HL-60 (cell line): ENCODE data around the gene GTF2H4.
"Not testable (repeated sequence)": the region's sequence is repeated elsewhere in the genome, so short reads cannot be mapped to it uniquely, and the experiment has no call there.

Source experiments
- DNase-seq, 2 experiments: peaks; one replicate each; pipeline ENCODE4 v3.0.0-alpha.2; 2010 to 2020; ENCODE audit warnings: low read depth in 1 of 2, low spot score in 1 of 2
- H3K27ac ChIP-seq: fragments of 250-450 bp; sonication (Bioruptor Pico); replicated peaks from 2 replicates; pipeline ENCODE4 v1.5.1; 2020; ENCODE audit warnings: mild to moderate bottlenecking, moderate library complexity
- H3K27me3 ChIP-seq: fragments of 250-450 bp; sonication (Bioruptor Pico); 2 replicates; pipeline ENCODE4 v1.5.1; 2021; ENCODE audit warnings: mild to moderate bottlenecking, moderate library complexity; ENCODE audit not compliant: insufficient read depth, poor library complexity, severe bottlenecking
- H3K4me3 ChIP-seq: replicated peaks from 2 replicates; pipeline ENCODE4 v1.5.1; 2011; ENCODE audit warnings: mild to moderate bottlenecking, control low read depth, low read length; ENCODE audit not compliant: insufficient read depth
- CTCF ChIP-seq: IDR thresholded peaks from one replicate; pipeline ENCODE4 v1.5.1; 2011; ENCODE audit warnings: low read length, control low read depth, inconsistent platforms; ENCODE audit not compliant: insufficient read depth
- GABPA ChIP-seq: IDR thresholded peaks from 2 replicates; pipeline ENCODE4 v1.6.1; 2012; ENCODE audit warnings: low read depth
- POLR2AphosphoS5 ChIP-seq: IDR thresholded peaks from 2 replicates; pipeline ENCODE4 v1.6.1; 2012; ENCODE audit warnings: low read depth
- REST ChIP-seq: IDR thresholded peaks from 2 replicates; pipeline ENCODE4 v1.6.1; 2012; ENCODE audit warnings: low read depth; ENCODE audit not compliant: insufficient replicate concordance
- SPI1 ChIP-seq: IDR thresholded peaks from 2 replicates; pipeline ENCODE4 v1.6.1; 2012; ENCODE audit warnings: low read depth, mild to moderate bottlenecking, borderline replicate concordance

GTF2H4 gene

DNA sequence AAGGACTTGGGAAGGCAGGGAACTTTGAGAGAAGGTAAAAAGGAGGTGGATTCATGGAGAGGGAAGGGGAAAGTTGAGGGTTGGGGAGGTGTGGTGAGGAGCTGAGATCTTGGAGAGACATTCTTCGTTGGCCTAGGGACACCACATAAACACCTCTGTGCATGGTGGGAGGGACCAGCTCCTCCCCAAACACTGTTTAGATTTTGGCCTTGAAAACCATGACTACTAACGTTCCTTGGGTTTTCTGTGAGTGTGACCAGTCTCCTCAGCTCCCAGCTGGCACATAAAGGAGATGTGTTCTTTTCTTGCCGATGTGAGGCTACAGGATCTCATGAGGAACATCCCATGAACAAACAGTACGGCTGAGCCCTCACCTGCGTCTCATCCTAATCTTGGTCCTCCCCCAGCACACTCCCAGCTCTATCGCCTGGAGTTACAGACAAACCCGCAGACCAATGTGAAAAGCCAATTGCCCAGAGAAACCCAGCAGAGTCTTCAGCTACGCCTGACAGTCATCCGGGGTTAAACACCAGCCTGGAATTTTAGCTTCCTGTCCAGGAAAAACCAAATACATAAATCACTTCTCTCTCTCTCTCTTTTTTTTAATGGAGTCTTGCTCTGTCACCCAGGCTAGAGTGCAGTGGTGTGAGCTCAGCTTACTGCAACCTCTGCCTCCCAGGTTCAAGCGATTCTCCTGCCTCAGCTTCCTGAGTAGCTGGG lies 45.7 kb upstream of the GTF2H4 start:
- TF ChIP-seq GABPA (no peak), REST (no peak), POLR2AphosphoS5 (no peak), SPI1 (no peak), CTCF (no peak)
- no peak overlapping the region for H3K4me3 ChIP-seq
- H3K27me3 ChIP-seq: no peaks in the 10 kb centered on the region
- H3K27ac ChIP-seq: no peak overlapping the region
- no peak for DNase-seq

- Histone ChIP-seq H3K27me3 (no peaks in the 10 kb centered on the region), H3K27ac (no peak overlapping the region), H3K4me3 (no peak overlapping the region)
- DNase-seq: no peak
- TF ChIP-seq POLR2AphosphoS5 (no peak), CTCF (no peak), REST (no peak), GABPA (no peak), SPI1 (no peak)
Measured at GRCh38 chr6:30864325-30864724, 43.7 kb upstream of the GTF2H4 start.

DNA sequence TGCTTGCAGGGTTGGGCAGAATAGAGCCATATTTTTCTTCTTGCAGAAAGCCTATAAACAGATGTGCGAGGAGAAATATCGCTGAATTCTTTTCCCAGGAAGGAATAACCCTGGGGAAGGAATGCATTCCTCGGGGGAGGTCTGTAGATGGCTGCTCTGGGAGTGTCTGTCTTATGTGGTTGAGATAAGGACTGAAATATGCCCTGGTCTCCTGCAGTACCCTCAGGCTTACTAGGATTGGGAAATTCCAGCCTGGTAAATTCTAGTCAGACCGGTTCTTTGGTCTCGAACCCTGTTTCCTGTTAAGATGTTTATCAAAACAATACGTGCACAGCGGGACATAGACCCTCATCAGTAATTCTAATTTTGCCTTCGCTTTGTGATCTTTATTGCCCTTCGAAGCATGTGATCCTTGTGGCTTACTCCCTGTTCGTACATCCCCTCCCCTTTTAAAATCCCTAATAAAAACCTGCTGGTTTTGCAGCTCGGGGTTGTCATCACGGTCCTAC lies 38.7 kb upstream of the GTF2H4 start:
- H3K27ac ChIP-seq, H3K4me3 ChIP-seq, DNase-seq, H3K27me3 ChIP-seq: not testable (repeated sequence)

DNA sequence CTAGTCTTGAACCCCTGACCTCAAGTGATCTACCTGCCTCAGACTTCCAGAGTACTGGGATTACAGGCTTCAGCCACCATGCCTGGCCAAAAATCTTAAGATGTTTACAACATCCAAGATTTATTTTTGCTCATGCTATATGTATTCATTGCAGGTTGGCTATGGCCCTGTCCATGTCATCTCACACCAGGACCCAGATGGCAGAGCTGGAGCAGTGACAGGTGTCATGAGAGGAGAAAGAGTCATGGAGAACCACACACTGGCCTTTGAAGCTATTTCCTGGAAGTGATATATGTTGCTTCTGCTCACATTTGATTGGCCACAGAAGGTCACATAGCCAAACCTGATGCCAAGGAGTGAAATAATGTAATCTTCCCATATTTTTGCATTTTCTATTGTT lies 37.5 kb upstream of the GTF2H4 start:
- DNase-seq: no peak
- no peak overlapping the region for H3K4me3 ChIP-seq
- TF ChIP-seq SPI1: no peak
- no peak for TF ChIP-seq GABPA
- TF ChIP-seq CTCF: no peak
- TF ChIP-seq REST: no peak
- no peak for TF ChIP-seq POLR2AphosphoS5
- no peaks in the 10 kb centered on the region for H3K27me3 ChIP-seq
- no peak overlapping the region for H3K27ac ChIP-seq
